Central memory CD8-positive, alpha-beta T cell (primary cell): ENCODE data around the gene ADSS1.

Experiments
- ATAC-seq: fragments of 150-1000 bp; cut with Tn5 transposase; replicated peaks from 2 replicates; pipeline ENCODE4 v1.10.0; 2022; ENCODE audit warnings: mild to moderate bottlenecking, moderate FRiP score, moderate number of reproducible peaks; ENCODE audit not compliant: poor library complexity, severe bottlenecking; ENCODE audit errors: extremely low read depth
- DNase-seq, 2 donors: peaks; one replicate each; pipeline ENCODE4 v3.0.0; 2021; ENCODE audit warnings: low spot score in 2 of 2
- H3K27ac Mint-ChIP-seq: one replicate; pipeline ENCODE4 v1.8.0; 2022; ENCODE audit warnings: low read depth, mild to moderate bottlenecking, moderate library complexity, mixed read lengths
- H3K27me3 Mint-ChIP-seq: one replicate; pipeline ENCODE4 v1.8.0; 2022; ENCODE audit warnings: mixed read lengths
- H3K36me3 Mint-ChIP-seq: one replicate; pipeline ENCODE4 v1.8.0; 2022; ENCODE audit warnings: mild to moderate bottlenecking, moderate library complexity, mixed read lengths; ENCODE audit not compliant: insufficient read depth
- H3K4me1 Mint-ChIP-seq: one replicate; pipeline ENCODE4 v1.8.0; 2022; ENCODE audit warnings: mixed read lengths
- H3K4me3 Mint-ChIP-seq: one replicate; pipeline ENCODE4 v1.8.0; 2022; ENCODE audit warnings: mild to moderate bottlenecking, moderate library complexity, mixed read lengths
- H3K9me3 Mint-ChIP-seq: one replicate; pipeline ENCODE4 v1.8.0; 2022; ENCODE audit warnings: mixed read lengths

Gene ADSS1

GRCh38 chr14:104723651-104724406 lies at the start of gene ADSS1:
Gene ADSS1, plus strand, starts transcription at chr14:104724229. Its CDS starts 42 bp downstream, at chr14:104724271.
- peak; percentile 69 for ATAC-seq
- Mint-ChIP-seq H3K27me3 (no peaks in the 10 kb centered on the region), H3K9me3 (no peaks in the 10 kb centered on the region), H3K4me1 (no peaks in the 10 kb centered on the region), H3K36me3 (peaks cover 5% of the 10 kb centered on the region), H3K4me3 (peak within 1 kb of the TSS; percentile 56), H3K27ac (no peak within 1 kb of the TSS)
- DNase-seq, result peak; percentile 47 to 61

- no peak for ATAC-seq
- Mint-ChIP-seq H3K36me3 (peaks cover 6% of the 10 kb centered on the region), H3K27ac (no peak overlapping the region), H3K4me3 (no peak overlapping the region), H3K4me1 (peaks cover 16% of the 10 kb centered on the region), H3K27me3 (peaks cover 7% of the 10 kb centered on the region), H3K9me3 (no peaks in the 10 kb centered on the region)
- no peak for DNase-seq
Measured at GRCh38 chr14:104675447-104675846, 48.6 kb upstream of the ADSS1 start.

GRCh38 chr14:104676130-104676693 lies 47.8 kb upstream of the ADSS1 start:
- peaks cover 15% of the 10 kb centered on the region for H3K27me3 Mint-ChIP-seq
- peak overlapping the region; percentile 65 for H3K4me3 Mint-ChIP-seq
- H3K36me3 Mint-ChIP-seq, result peaks cover 6% of the 10 kb centered on the region
- H3K27ac Mint-ChIP-seq, result no peak overlapping the region
- DNase-seq (no peak), ATAC-seq (no peak)
- H3K4me1 Mint-ChIP-seq, result peaks cover 16% of the 10 kb centered on the region
- no peaks in the 10 kb centered on the region for H3K9me3 Mint-ChIP-seq

- ATAC-seq (no peak), DNase-seq (no peak)
- Mint-ChIP-seq H3K4me1 (peaks cover 16% of the 10 kb centered on the region), H3K27ac (no peak overlapping the region), H3K27me3 (peaks cover 21% of the 10 kb centered on the region), H3K9me3 (no peaks in the 10 kb centered on the region), H3K4me3 (peak overlapping the region; percentile 83), H3K36me3 (peaks cover 6% of the 10 kb centered on the region)
Measured at GRCh38 chr14:104676694-104677511, 47.1 kb upstream of the ADSS1 start.

- Mint-ChIP-seq H3K4me3 (peak overlapping the region; percentile 83), H3K4me1 (peaks cover 16% of the 10 kb centered on the region), H3K36me3 (peaks cover 6% of the 10 kb centered on the region), H3K27ac (no peak overlapping the region), H3K27me3 (peaks cover 21% of the 10 kb centered on the region), H3K9me3 (no peaks in the 10 kb centered on the region)
- no peak for DNase-seq
- peak; percentile 69 for ATAC-seq
Measured at GRCh38 chr14:104677512-104678332, 46.3 kb upstream of the ADSS1 start.

- ATAC-seq (no peak), DNase-seq (no peak)
- Mint-ChIP-seq H3K4me3 (peak overlapping the region; percentile 83), H3K9me3 (no peaks in the 10 kb centered on the region), H3K36me3 (peaks cover 6% of the 10 kb centered on the region), H3K27ac (no peak overlapping the region), H3K27me3 (peaks cover 21% of the 10 kb centered on the region), H3K4me1 (peaks cover 16% of the 10 kb centered on the region)
Measured at GRCh38 chr14:104678346-104678745, 45.7 kb upstream of the ADSS1 start.

GRCh38 chr14:104678901-104679705 lies 44.9 kb upstream of the ADSS1 start:
- Mint-ChIP-seq H3K9me3 (no peaks in the 10 kb centered on the region), H3K36me3 (peaks cover 6% of the 10 kb centered on the region), H3K27me3 (peaks cover 21% of the 10 kb centered on the region), H3K4me1 (peaks cover 12% of the 10 kb centered on the region), H3K27ac (no peak overlapping the region), H3K4me3 (peak overlapping the region; percentile 83)
- ATAC-seq (no peak), DNase-seq (no peak)

- Mint-ChIP-seq H3K36me3 (peaks cover 6% of the 10 kb centered on the region), H3K27me3 (peaks cover 21% of the 10 kb centered on the region), H3K27ac (no peak overlapping the region), H3K4me1 (peaks cover 15% of the 10 kb centered on the region), H3K4me3 (peak overlapping the region; percentile 32), H3K9me3 (no peaks in the 10 kb centered on the region)
- DNase-seq, result no peak
- no peak for ATAC-seq
Measured at GRCh38 chr14:104680056-104680805, 43.8 kb upstream of the ADSS1 start.

- DNase-seq (no peak), ATAC-seq (no peak)
- no peaks in the 10 kb centered on the region for H3K9me3 Mint-ChIP-seq
- peaks cover 21% of the 10 kb centered on the region for H3K27me3 Mint-ChIP-seq
- H3K4me1 Mint-ChIP-seq, result peaks cover 17% of the 10 kb centered on the region
- H3K27ac Mint-ChIP-seq, result no peak overlapping the region
- H3K36me3 Mint-ChIP-seq, result peaks cover 6% of the 10 kb centered on the region
- H3K4me3 Mint-ChIP-seq, result no peak overlapping the region
Measured at GRCh38 chr14:104680806-104681688, 43.0 kb upstream of the ADSS1 start.

- Mint-ChIP-seq H3K27ac (no peak overlapping the region), H3K4me1 (peaks cover 17% of the 10 kb centered on the region), H3K36me3 (peaks cover 5% of the 10 kb centered on the region), H3K4me3 (no peak overlapping the region), H3K27me3 (peaks cover 21% of the 10 kb centered on the region), H3K9me3 (no peaks in the 10 kb centered on the region)
- no peak for ATAC-seq
- DNase-seq, result no peak
Measured at GRCh38 chr14:104681689-104682074, 42.3 kb upstream of the ADSS1 start.
